Erythroblast (primary cell): ENCODE results near the gene TLR8.

Source experiments
- GATA1 ChIP-seq: IDR thresholded peaks from 2 replicates; pipeline ENCODE4 v1.6.1; 2011; ENCODE audit warnings: low read depth, mild to moderate bottlenecking, control low read depth, low read length, moderate library complexity
- POLR2A ChIP-seq: IDR thresholded peaks from 2 replicates; pipeline ENCODE4 v1.6.1; 2011; ENCODE audit warnings: mild to moderate bottlenecking, low read length

DNA sequence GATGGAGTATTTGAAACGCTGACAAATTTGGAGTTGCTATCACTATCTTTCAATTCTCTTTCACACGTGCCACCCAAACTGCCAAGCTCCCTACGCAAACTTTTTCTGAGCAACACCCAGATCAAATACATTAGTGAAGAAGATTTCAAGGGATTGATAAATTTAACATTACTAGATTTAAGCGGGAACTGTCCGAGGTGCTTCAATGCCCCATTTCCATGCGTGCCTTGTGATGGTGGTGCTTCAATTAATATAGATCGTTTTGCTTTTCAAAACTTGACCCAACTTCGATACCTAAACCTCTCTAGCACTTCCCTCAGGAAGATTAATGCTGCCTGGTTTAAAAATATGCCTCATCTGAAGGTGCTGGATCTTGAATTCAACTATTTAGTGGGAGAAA, 13.2 kb downstream of the TLR8 start:
- no peak for TF ChIP-seq POLR2A
- no peak for TF ChIP-seq GATA1
